IMR-90 (cell line): ENCODE measurements around the gene SLIT1. TPM values are rescaled to one million over a fixed set of nuclear protein-coding genes. Genes with fewer than 3 reads are reported as not detected.

ENCODE experiments used
- ATAC-seq: fragments of 200-7000 bp; cut with Tn5 transposase; 2 replicates; pipeline ENCODE4 v1.9.1; 2020; ENCODE audit warnings: low read depth, mild to moderate bottlenecking, moderate library complexity
- BruUV-seq: library from RNA; stranded (reverse); fragments of 400-500 nt; replicated peaks from 2 replicates; lab custom pipeline; 2021; lab: Mats Ljungman, UMichigan
- CTCF ChIA-PET: fragments of 300-600 bp; formaldehyde crosslinking; extraction: SDS; loops from one replicate; lab custom pipeline; 2021; ENCODE audit warnings: antibody characterized with exemption; lab: Yijun Ruan, JAX
- POLR2A ChIA-PET: fragments of 300-600 bp; sonication (Branson Sonifier 250); formaldehyde crosslinking; loops from one replicate; lab custom pipeline; 2022; ENCODE audit warnings: antibody characterized with exemption; ENCODE audit not compliant: unreplicated experiment; lab: Charles Lee
- DNase-seq: peaks from one replicate; pipeline ENCODE4 v3.0.0; 2013
- H2AFZ ChIP-seq: replicated peaks from 2 replicates; pipeline ENCODE3; 2013; ENCODE audit warnings: low read length, mild to moderate bottlenecking; ENCODE audit not compliant: poor library complexity
- H2AK5ac ChIP-seq: 2 replicates; pipeline ENCODE4 v1.6.1; 2013; ENCODE audit warnings: low read depth, low read length, inconsistent platforms
- H2AK9ac ChIP-seq: replicated peaks from 2 replicates; pipeline ENCODE3; 2013; ENCODE audit warnings: mild to moderate bottlenecking, low read depth, low read length, moderate library complexity; ENCODE audit not compliant: poor library complexity
- H2BK120ac ChIP-seq: 2 replicates; pipeline ENCODE4 v1.6.1; 2013; ENCODE audit warnings: low read depth, low read length, inconsistent platforms
- H2BK15ac ChIP-seq: 3 replicates; pipeline ENCODE4 v1.6.1; 2013; ENCODE audit warnings: low read depth, low read length, inconsistent platforms
- H2BK20ac ChIP-seq: 2 replicates; pipeline ENCODE4 v1.6.1; 2013; ENCODE audit warnings: low read depth, mild to moderate bottlenecking, inconsistent platforms, low read length, moderate library complexity
- H2BK5ac ChIP-seq: 2 replicates; pipeline ENCODE4 v1.6.1; 2013; ENCODE audit warnings: mild to moderate bottlenecking, low read depth, low read length, inconsistent platforms; ENCODE audit not compliant: poor library complexity, severe bottlenecking
- H3K14ac ChIP-seq: replicated peaks from 2 replicates; pipeline ENCODE4 v1.6.1; 2013; ENCODE audit warnings: low read depth, low read length, inconsistent platforms
- H3K18ac ChIP-seq: 2 replicates; pipeline ENCODE4 v1.6.1; 2013; ENCODE audit warnings: low read depth, low read length, control low read depth
- H3K23ac ChIP-seq: 2 replicates; pipeline ENCODE4 v1.6.1; 2013; ENCODE audit warnings: low read depth, low read length, inconsistent platforms
- H3K27ac ChIP-seq: 2 replicates; pipeline ENCODE4 v1.5.1; 2013; ENCODE audit warnings: mild to moderate bottlenecking, control low read depth, low read length; ENCODE audit not compliant: insufficient read depth
- H3K27me3 ChIP-seq: 2 replicates; pipeline ENCODE4 v1.6.1; 2013; ENCODE audit warnings: low read length; ENCODE audit not compliant: control insufficient read depth, insufficient read depth
- H3K36me3 ChIP-seq: 2 replicates; pipeline ENCODE4 v1.6.1; 2013; ENCODE audit warnings: low read length, mixed read lengths; ENCODE audit not compliant: control insufficient read depth, insufficient read depth
- H3K4ac ChIP-seq: 2 replicates; pipeline ENCODE4 v1.6.1; 2013; ENCODE audit warnings: low read depth, low read length, inconsistent platforms
- H3K4me1 ChIP-seq: 2 replicates; pipeline ENCODE4 v1.6.1; 2013; ENCODE audit warnings: low read length, mixed read lengths; ENCODE audit not compliant: control insufficient read depth, insufficient read depth
- H3K4me2 ChIP-seq: 2 replicates; pipeline ENCODE4 v1.6.1; 2013; ENCODE audit warnings: low read depth, mild to moderate bottlenecking, control low read depth, low read length, moderate library complexity
- H3K4me3 ChIP-seq: 2 replicates; pipeline ENCODE4 v1.5.1; 2013; ENCODE audit warnings: low read depth, mild to moderate bottlenecking, control low read depth, low read length, moderate library complexity; ENCODE audit not compliant: insufficient read depth
- H3K56ac ChIP-seq: 2 replicates; pipeline ENCODE4 v1.6.1; 2013; ENCODE audit warnings: low read length, inconsistent platforms; ENCODE audit not compliant: insufficient read depth; ENCODE audit errors: extremely low read depth
- H3K79me1 ChIP-seq, 2 experiments: 2 replicates each; pipeline ENCODE4 v1.6.1; 2013; ENCODE audit warnings: low read length in 2 of 2, inconsistent platforms in 1 of 2, low read depth in 1 of 2
- H3K9ac ChIP-seq: 2 replicates; pipeline ENCODE4 v1.6.1; 2013; ENCODE audit warnings: low read depth, low read length, control low read depth
- H3K9me1 ChIP-seq: 2 replicates; pipeline ENCODE4 v1.6.1; 2013; ENCODE audit warnings: low read length, inconsistent platforms; ENCODE audit not compliant: insufficient read depth
- H3K9me3 ChIP-seq: 2 replicates; pipeline ENCODE4 v1.6.1; 2013; ENCODE audit warnings: low read length; ENCODE audit not compliant: control insufficient read depth, insufficient read depth
- H4K20me1 ChIP-seq: 2 replicates; pipeline ENCODE4 v1.6.1; 2013; ENCODE audit warnings: low read length, inconsistent platforms; ENCODE audit not compliant: insufficient read depth
- H4K5ac ChIP-seq: 2 replicates; pipeline ENCODE4 v1.6.1; 2013; ENCODE audit warnings: mild to moderate bottlenecking, low read depth, low read length, control low read depth
- H4K8ac ChIP-seq, 2 experiments: 2 replicates each; pipeline ENCODE4 v1.6.1; 2013; ENCODE audit warnings: low read depth in 2 of 2, low read length in 2 of 2, control low read depth in 1 of 2, inconsistent platforms in 1 of 2
- H4K91ac ChIP-seq: 2 replicates; pipeline ENCODE4 v1.6.1; 2013; ENCODE audit warnings: low read depth, low read length, inconsistent platforms; ENCODE audit not compliant: insufficient read depth
- CTCF ChIP-seq: conservative IDR thresholded peaks from 2 replicates; pipeline ENCODE4 v1.5.1; 2012; ENCODE audit warnings: mild to moderate bottlenecking, low read depth, low read length, improper control_type of control experiment
- WGBS, 2 experiments: methylation state at CpG; one replicate each; pipeline versions ENCODE4 v1.1.5 to v1.1.7; 2013; ENCODE audit warnings: missing lambda C conversion rate in 2 of 2; ENCODE audit not compliant: insufficient read length in 1 of 2; ENCODE audit errors: extremely low coverage in 2 of 2; 5-methylcytosine and 5-hydroxymethylcytosine counted together
- dilution Hi-C: fragments of 300-500 bp; cut with HindIII; formaldehyde crosslinking; loops from one replicate; pipeline ENCODE4 v1.14.3; 2018; ENCODE audit warnings: low sequenced_read_pairs; ENCODE audit not compliant: unreplicated experiment
- in situ Hi-C: fragments of 300-500 bp; cut with MboI; formaldehyde crosslinking; loops from 3 replicates; pipeline ENCODE4 v1.14.3; 2019; ENCODE audit warnings: low sequenced_read_pairs, inconsistent platforms, mixed read lengths
- intact Hi-C: fragments of 100-400 bp; cut with micrococcal nuclease; formaldehyde crosslinking; loops from 2 replicates; pipeline ENCODE4 v1.10.0; 2022
- polyA plus RNA-seq, 3 experiments: library from polyadenylated mRNA; depleted of rRNA; stranded (reverse); fragments of >200 nt; gene quantifications; 2 replicates each; pipeline ENCODE4 v1.2.3, GENCODE V29; 2012; ENCODE audit warnings: low replicate concordance in 1 of 3
- total RNA-seq: library from RNA; depleted of rRNA; stranded (reverse); fragments of >200 nt; gene quantifications from 2 replicates; pipeline ENCODE4 v1.2.3, GENCODE V29; 2012

SLIT1 gene
- total and polyA plus RNA-seq, 2 of the 4 experiments (the other 2 are of a cell fraction), result under 0.01 TPM

GRCh38 chr10:97136756-97137155 lies 49.0 kb downstream of the SLIT1 start:
- no peak overlapping the region for H2AK5ac ChIP-seq
- in situ Hi-C loops (no loop called here), dilution Hi-C loops (no loop called here), intact Hi-C loops (no loop called here)
- no peak overlapping the region for H4K5ac ChIP-seq
- H3K9ac ChIP-seq, result no peak overlapping the region
- no peak overlapping the region for H3K4ac ChIP-seq
- no peak overlapping the region for H3K18ac ChIP-seq
- no peak overlapping the region for H2BK120ac ChIP-seq
- H3K79me1 ChIP-seq, result no peaks in the 10 kb centered on the region
- no peaks in the 10 kb centered on the region for H3K4me1 ChIP-seq
- WGBS, 2 experiments, result no CpG with 5 or more reads among the region's 3 CpGs
- no peak overlapping the region for H2BK20ac ChIP-seq
- ChIA-PET POLR2A (no interaction called here), CTCF (no interaction called here)
- no peak overlapping the region for H3K4me3 ChIP-seq
- H3K9me1 ChIP-seq, result no peaks in the 10 kb centered on the region
- no peak overlapping the region for H3K14ac ChIP-seq
- no peak overlapping the region for H2BK5ac ChIP-seq
- no peak overlapping the region for H2BK15ac ChIP-seq
- H3K56ac ChIP-seq, result no peak overlapping the region
- no peak overlapping the region for H2AK9ac ChIP-seq
- H3K23ac ChIP-seq, result no peak overlapping the region
- H4K91ac ChIP-seq, result no peak overlapping the region
- no TSS peak for BruUV-seq
- H4K8ac ChIP-seq, result no peak overlapping the region
- H4K20me1 ChIP-seq, result no peaks in the 10 kb centered on the region
- peaks cover 56% of the 10 kb centered on the region for H3K27me3 ChIP-seq
- no peak for TF ChIP-seq CTCF
- DNase-seq (no peak), ATAC-seq (no peak)
- no peaks in the 10 kb centered on the region for H3K36me3 ChIP-seq
- no peak overlapping the region for H2AFZ ChIP-seq
- H3K9me3 ChIP-seq, result no peaks in the 10 kb centered on the region
- H3K27ac ChIP-seq, result no peak overlapping the region
- H3K4me2 ChIP-seq, result no peak overlapping the region
